HepG2 (cell line): Measurements from ENCODE around the gene ZMYND10.

ENCODE experiments used
- CC2D1A ChIP-seq: sonication (generic); formaldehyde crosslinking; IDR thresholded peaks from 2 replicates; pipeline ENCODE4 v1.8.1; 2023; ENCODE audit warnings: mild to moderate bottlenecking, missing genetic modification reagents
- POLR2A ChIP-seq, 2 experiments: IDR thresholded peaks; 2 replicates each; pipeline ENCODE4 v1.6.1; 2011; ENCODE audit warnings: low read depth in 2 of 2, low read length in 2 of 2, mild to moderate bottlenecking in 1 of 2, moderate library complexity in 1 of 2; ENCODE audit not compliant: insufficient read depth in 1 of 2
- POLR2AphosphoS5 ChIP-seq: IDR thresholded peaks from 2 replicates; pipeline ENCODE4 v1.6.1; 2012; ENCODE audit warnings: low read depth, low read length
- SMC3 ChIP-seq: IDR thresholded peaks from 2 replicates; pipeline ENCODE4 v1.6.1; 2011; ENCODE audit warnings: low read length, improper control_type of control experiment
- ZNF274 ChIP-seq: sonication (generic); formaldehyde crosslinking; IDR thresholded peaks from 2 replicates; pipeline ENCODE4 v1.5.1; 2020; ENCODE audit warnings: mild to moderate bottlenecking, missing genetic modification reagents
- ZNF547 ChIP-seq: sonication (generic); formaldehyde crosslinking; IDR thresholded peaks from 2 replicates; pipeline ENCODE4 v1.5.1; 2020; ENCODE audit warnings: mild to moderate bottlenecking, missing genetic modification reagents
- ZNF850 ChIP-seq: sonication (generic); formaldehyde crosslinking; conservative IDR thresholded peaks from 2 replicates; pipeline ENCODE4 v1.9.0; 2021; ENCODE audit warnings: mild to moderate bottlenecking, missing genetic modification reagents

- TF ChIP-seq ZNF274 (CRISPR knock-in tag), result no peak
- TF ChIP-seq POLR2AphosphoS5, result no peak
- TF ChIP-seq ZNF850 (CRISPR knock-in tag), result no peak
- no peak for TF ChIP-seq SMC3
- TF ChIP-seq POLR2A (IDR thresholded peaks at IDR 0.05; ENCODE audit: insufficient read depth in 1 of 2, low read depth in 2 of 2, low read length in 2 of 2), result no peak
- no peak for TF ChIP-seq CC2D1A
- TF ChIP-seq ZNF547, result no peak
Measured at GRCh38 chr3:50340147-50340447, 5.4 kb downstream of the ZMYND10 start.
